Muscle layer of colon (tissue), 2 donors: Measurements from ENCODE around the gene ZC3H7B.

Experiments
- H3K27ac ChIP-seq: one replicate; pipeline ENCODE4 v1.7.0; 2013; ENCODE audit warnings: low read depth, mild to moderate bottlenecking, low read length, moderate library complexity
- H3K27me3 ChIP-seq, 2 donors: one replicate each; pipeline ENCODE4 v1.7.0; 2013; ENCODE audit warnings: low read length in 2 of 2, mild to moderate bottlenecking in 2 of 2; ENCODE audit not compliant: insufficient read depth in 2 of 2, control insufficient read depth in 1 of 2
- H3K36me3 ChIP-seq: one replicate; pipeline ENCODE4 v1.7.0; 2013; ENCODE audit warnings: mild to moderate bottlenecking, low read length; ENCODE audit not compliant: insufficient read depth
- H3K4me1 ChIP-seq: one replicate; pipeline ENCODE4 v1.7.0; 2013; ENCODE audit warnings: mild to moderate bottlenecking, low read length; ENCODE audit not compliant: insufficient read depth
- H3K4me3 ChIP-seq, 2 donors: one replicate each; pipeline ENCODE4 v1.7.0; 2013; ENCODE audit warnings: low read length in 2 of 2, low read depth in 1 of 2, mild to moderate bottlenecking in 1 of 2, moderate library complexity in 1 of 2
- H3K9ac ChIP-seq: one replicate; pipeline ENCODE4 v1.7.0; 2013; ENCODE audit warnings: low read length
- H3K9me3 ChIP-seq: one replicate; pipeline ENCODE4 v1.7.0; 2013; ENCODE audit warnings: mild to moderate bottlenecking, low read length
- donor health status: abdominal sarcoma.
- donor health status: Adenocarcinoma of cecum.

ZC3H7B gene

GRCh38 chr22:41368543-41369423, 67.5 kb downstream of the ZC3H7B start:
- H3K27ac ChIP-seq, result peak overlapping the region; percentile 76
- peaks cover 32% of the 10 kb centered on the region for H3K4me1 ChIP-seq
- H3K36me3 ChIP-seq, result peaks cover 12% of the 10 kb centered on the region
- H3K9me3 ChIP-seq, result no peaks in the 10 kb centered on the region
- peak overlapping the region; percentile 67 for H3K9ac ChIP-seq
- H3K27me3 ChIP-seq, result no peaks in the 10 kb centered on the region
- H3K4me3 ChIP-seq, result peak overlapping the region; percentile 68 to 82

- peak overlapping the region in 1 of 2 donors; percentile 82 for H3K4me3 ChIP-seq
- peak overlapping the region; percentile 67 for H3K9ac ChIP-seq
- H3K36me3 ChIP-seq, result peaks cover 12% of the 10 kb centered on the region
- H3K4me1 ChIP-seq, result peaks cover 32% of the 10 kb centered on the region
- no peak overlapping the region for H3K27ac ChIP-seq
- H3K9me3 ChIP-seq, result no peaks in the 10 kb centered on the region
- H3K27me3 ChIP-seq, result no peaks in the 10 kb centered on the region
These were observed 68.1 kb downstream of the ZC3H7B start for GRCh38 chr22:41369424-41369745.

GRCh38 chr22:41369837-41370236, 68.5 kb downstream of the ZC3H7B start:
- Histone ChIP-seq H3K9ac (no peak overlapping the region), H3K27me3 (no peaks in the 10 kb centered on the region), H3K9me3 (no peaks in the 10 kb centered on the region), H3K36me3 (peaks cover 12% of the 10 kb centered on the region), H3K27ac (no peak overlapping the region), H3K4me3 (peak overlapping the region in 1 of 2 donors; percentile 82), H3K4me1 (peaks cover 32% of the 10 kb centered on the region)

- no peaks in the 10 kb centered on the region for H3K9me3 ChIP-seq
- peaks cover 10% of the 10 kb centered on the region for H3K4me1 ChIP-seq
- peaks cover 2% of the 10 kb centered on the region for H3K36me3 ChIP-seq
- no peak overlapping the region for H3K4me3 ChIP-seq
- H3K9ac ChIP-seq, result no peak overlapping the region
- H3K27me3 ChIP-seq, result no peaks in the 10 kb centered on the region
- H3K27ac ChIP-seq, result no peak overlapping the region
These were observed 76.5 kb downstream of the ZC3H7B start for GRCh38 chr22:41377846-41378245.

GRCh38 chr22:41380993-41381328, 79.6 kb downstream of the ZC3H7B start:
- H3K9ac ChIP-seq, result peak overlapping the region; percentile 50
- H3K9me3 ChIP-seq, result no peaks in the 10 kb centered on the region
- H3K27me3 ChIP-seq, result no peaks in the 10 kb centered on the region
- peaks cover 23% of the 10 kb centered on the region for H3K4me1 ChIP-seq
- peak overlapping the region; percentile 98 for H3K27ac ChIP-seq
- H3K36me3 ChIP-seq, result no peaks in the 10 kb centered on the region
- peak overlapping the region; percentile 44 to 63 for H3K4me3 ChIP-seq

GRCh38 chr22:41381329-41382097, 80.2 kb downstream of the ZC3H7B start, which contains the start of gene TEF:
TSS of gene TEF (plus strand) at chr22:41381942. CDS start at chr22:41382045, 103 bp downstream.
- peaks cover 23% of the 10 kb centered on the region for H3K4me1 ChIP-seq
- H3K27ac ChIP-seq, result peak within 1 kb of the TSS; percentile 98
- no peaks in the 10 kb centered on the region for H3K36me3 ChIP-seq
- peak within 1 kb of the TSS; percentile 78 for H3K9ac ChIP-seq
- no peaks in the 10 kb centered on the region for H3K9me3 ChIP-seq
- H3K27me3 ChIP-seq, result no peaks in the 10 kb centered on the region
- H3K4me3 ChIP-seq, result peak within 1 kb of the TSS; percentile 84 to 91

GRCh38 chr22:41382098-41382578, 80.8 kb downstream of the ZC3H7B start:
- Histone ChIP-seq H3K27ac (peak overlapping the region; percentile 98), H3K27me3 (no peaks in the 10 kb centered on the region), H3K4me3 (peak overlapping the region; percentile 84 to 91), H3K4me1 (peaks cover 23% of the 10 kb centered on the region), H3K9me3 (no peaks in the 10 kb centered on the region), H3K9ac (peak overlapping the region; percentile 78), H3K36me3 (no peaks in the 10 kb centered on the region)

- H3K27ac ChIP-seq, result peak overlapping the region; percentile 98
- H3K4me1 ChIP-seq, result peaks cover 23% of the 10 kb centered on the region
- no peaks in the 10 kb centered on the region for H3K27me3 ChIP-seq
- no peaks in the 10 kb centered on the region for H3K9me3 ChIP-seq
- peak overlapping the region; percentile 78 for H3K9ac ChIP-seq
- peak overlapping the region; percentile 84 to 91 for H3K4me3 ChIP-seq
- peaks cover 4% of the 10 kb centered on the region for H3K36me3 ChIP-seq
These were observed 81.3 kb downstream of the ZC3H7B start for GRCh38 chr22:41382610-41383009.

- Histone ChIP-seq H3K9me3 (no peaks in the 10 kb centered on the region), H3K27me3 (no peaks in the 10 kb centered on the region), H3K36me3 (peaks cover 7% of the 10 kb centered on the region), H3K9ac (peak overlapping the region; percentile 78), H3K27ac (peak overlapping the region; percentile 98), H3K4me3 (peak overlapping the region; percentile 84 to 91), H3K4me1 (peaks cover 23% of the 10 kb centered on the region)
These were observed 81.8 kb downstream of the ZC3H7B start for GRCh38 chr22:41383085-41383484.

GRCh38 chr22:41384128-41384527, 82.8 kb downstream of the ZC3H7B start:
- H3K9me3 ChIP-seq, result no peaks in the 10 kb centered on the region
- no peaks in the 10 kb centered on the region for H3K27me3 ChIP-seq
- H3K27ac ChIP-seq, result no peak overlapping the region
- peaks cover 15% of the 10 kb centered on the region for H3K36me3 ChIP-seq
- H3K4me1 ChIP-seq, result peaks cover 23% of the 10 kb centered on the region
- H3K4me3 ChIP-seq, result no peak overlapping the region
- H3K9ac ChIP-seq, result peak overlapping the region; percentile 38

- Histone ChIP-seq H3K9ac (no peak overlapping the region), H3K9me3 (no peaks in the 10 kb centered on the region), H3K36me3 (peaks cover 28% of the 10 kb centered on the region), H3K4me1 (peaks cover 14% of the 10 kb centered on the region), H3K4me3 (no peak overlapping the region), H3K27ac (no peak overlapping the region), H3K27me3 (no peaks in the 10 kb centered on the region)
These were observed 86.0 kb downstream of the ZC3H7B start for GRCh38 chr22:41387341-41387740.
